B cell (primary cell): Measurements from ENCODE around the gene MRPL34. TPM values are rescaled to one million over a fixed set of nuclear protein-coding genes. Genes with fewer than 3 reads are reported as not detected.

Source experiments
- ATAC-seq: fragments of 200-7000 bp; cut with Tn5 transposase; one replicate; pipeline ENCODE4 v1.10.0; 2021; ENCODE audit warnings: low read depth, mild to moderate bottlenecking, moderate number of reproducible peaks, moderate library complexity
- CTCF ChIA-PET: fragments of 350-600 bp; sonication (Branson Sonifier 250); formaldehyde crosslinking; loops from one replicate; lab custom pipeline; 2021; ENCODE audit warnings: antibody characterized with exemption, inconsistent platforms; lab: Charles Lee
- POLR2A ChIA-PET: fragments of 350-600 bp; sonication (Branson Sonifier 250); formaldehyde crosslinking; loops from one replicate; lab custom pipeline; 2021; ENCODE audit warnings: antibody characterized with exemption; lab: Charles Lee
- DNase-seq: peaks from one replicate; pipeline ENCODE4 v3.0.0; 2013
- H2AFZ ChIP-seq: 2 replicates; pipeline ENCODE4 v1.6.1; 2012; ENCODE audit warnings: mild to moderate bottlenecking, low read depth, low read length; ENCODE audit not compliant: insufficient read depth, poor library complexity, severe bottlenecking
- H3K27ac ChIP-seq, 2 donors: 1 replicate in 1 of 2; 2 replicates in 1 of 2; pipeline ENCODE4 v1.5.1; 2012 to 2013; ENCODE audit warnings: low read length in 2 of 2, mild to moderate bottlenecking in 2 of 2, moderate library complexity in 1 of 2
- H3K27me3 ChIP-seq, 4 experiments: fragments of 200-600 bp in 1 of 4; sonication (generic) in 1 of 4; replicated peaks in 1 of 4; 1 replicate in 2 of 4; 2 replicates in 2 of 4; pipeline versions ENCODE4 v1.6.1 to v1.7.0; 2013 to 2016; ENCODE audit warnings: low read length in 3 of 4, mild to moderate bottlenecking in 2 of 4, mixed read lengths in 1 of 4, moderate library complexity in 1 of 4; ENCODE audit not compliant: insufficient read depth in 4 of 4, control insufficient read depth in 3 of 4; ENCODE audit errors: control extremely low read depth in 1 of 4
- H3K36me3 ChIP-seq, 2 experiments: replicated peaks in 1 of 2; 1 replicate in 1 of 2; 2 replicates in 1 of 2; pipeline versions ENCODE4 v1.6.1 to v1.7.1; 2013; ENCODE audit warnings: low read length in 1 of 2; ENCODE audit not compliant: insufficient read depth in 2 of 2, control insufficient read depth in 1 of 2; ENCODE audit errors: control extremely low read depth in 1 of 2, extremely low read depth in 1 of 2
- H3K4me1 ChIP-seq, 2 donors: fragments of 200-600 bp in 1 of 2; sonication (generic) in 1 of 2; 1 replicate in 1 of 2; 2 replicates in 1 of 2; pipeline versions ENCODE4 v1.5.1 to v1.6.1; 2013 to 2017; ENCODE audit warnings: low read length in 2 of 2; ENCODE audit not compliant: control insufficient read depth in 2 of 2, insufficient read depth in 2 of 2
- H3K4me2 ChIP-seq: replicated peaks from 2 replicates; pipeline ENCODE3; 2012; ENCODE audit warnings: mild to moderate bottlenecking, low read depth, low read length; ENCODE audit not compliant: poor library complexity, severe bottlenecking
- H3K4me3 ChIP-seq, 5 experiments: fragments of 200-600 bp in 1 of 5; sonication (generic) in 1 of 5; 1 replicate in 3 of 5; 2 replicates in 2 of 5; pipeline versions ENCODE4 v1.5.1 to v1.7.0; 2011 to 2016; ENCODE audit warnings: low read length in 4 of 5, mild to moderate bottlenecking in 4 of 5, low read depth in 2 of 5, control low read depth in 1 of 5, moderate library complexity in 1 of 5; ENCODE audit not compliant: insufficient read depth in 1 of 5; ENCODE audit errors: control extremely low read depth in 1 of 5, extremely low read depth in 1 of 5
- H3K79me2 ChIP-seq: fragments of 200-600 bp; sonication (generic); one replicate; pipeline ENCODE4 v1.6.0; 2016; ENCODE audit warnings: low read length; ENCODE audit not compliant: control insufficient read depth, insufficient read depth
- H3K9ac ChIP-seq: fragments of 200-600 bp; sonication (generic); 2 replicates; pipeline ENCODE4 v1.6.1; 2017; ENCODE audit warnings: mild to moderate bottlenecking, low read length, moderate library complexity
- H3K9me3 ChIP-seq, 3 donors: one replicate each; pipeline versions ENCODE4 v1.6.1 to v1.7.1; 2013; ENCODE audit warnings: low read length in 2 of 3; ENCODE audit not compliant: control insufficient read depth in 2 of 3, insufficient read depth in 1 of 3; ENCODE audit errors: control extremely low read depth in 1 of 3
- H4K20me1 ChIP-seq: 2 replicates; pipeline ENCODE4 v1.6.0; 2012; ENCODE audit warnings: mild to moderate bottlenecking, low read length; ENCODE audit not compliant: insufficient read depth, control insufficient read depth, poor library complexity, severe bottlenecking
- H3K27ac Mint-ChIP-seq: one replicate; pipeline ENCODE4 v1.8.0; 2021; ENCODE audit warnings: mixed read lengths
- H3K27me3 Mint-ChIP-seq: one replicate; pipeline ENCODE4 v1.8.0; 2021; ENCODE audit warnings: mixed read lengths
- H3K4me1 Mint-ChIP-seq: one replicate; pipeline ENCODE4 v1.8.0; 2021; ENCODE audit warnings: mixed read lengths
- H3K4me3 Mint-ChIP-seq: one replicate; pipeline ENCODE4 v1.8.0; 2021; ENCODE audit warnings: mixed read lengths
- H3K9me3 Mint-ChIP-seq: one replicate; pipeline ENCODE4 v1.8.0; 2022; ENCODE audit warnings: mixed read lengths; ENCODE audit not compliant: insufficient read depth
- CTCF ChIP-seq: fragments of 200-600 bp; IDR thresholded peaks from one replicate; pipeline ENCODE4 v1.8.0; 2022; ENCODE audit warnings: antibody characterized with exemption, mild to moderate bottlenecking
- EZH2 ChIP-seq: IDR thresholded peaks from 2 replicates; pipeline ENCODE4 v1.6.1; 2012; ENCODE audit warnings: borderline replicate concordance, low read depth, mild to moderate bottlenecking, moderate library complexity, low read length; ENCODE audit not compliant: insufficient read depth, poor library complexity, severe bottlenecking
- WGBS: methylation state at CpG from one replicate; pipeline ENCODE4 v1.1.5; 2013; ENCODE audit warnings: missing lambda C conversion rate; ENCODE audit not compliant: insufficient coverage; 5-methylcytosine and 5-hydroxymethylcytosine counted together
- intact Hi-C: fragments of 100-400 bp; cut with micrococcal nuclease; formaldehyde crosslinking; loops from one replicate; pipeline ENCODE4 v1.10.0; 2022
- polyA plus RNA-seq: library from polyadenylated mRNA; depleted of rRNA; stranded (reverse); fragments of >200 nt; gene quantifications from 2 replicates; pipeline ENCODE4 v1.2.3, GENCODE V29; 2012
- total RNA-seq, 2 donors: library from RNA; stranded (reverse); fragments of 120-200 nt in 1 of 2; gene quantifications; 1 replicate in 1 of 2; 2 replicates in 1 of 2; pipeline versions ENCODE4 v1.2.3 to v1.2.4, GENCODE V29; 2013 to 2022

Gene MRPL34
- total and polyA plus RNA-seq, 2 donors (not counting 1 experiment from before 2014, with no cell fraction given) = 16.5 to 45.7 TPM

- no peaks in the 10 kb centered on the region for H4K20me1 ChIP-seq
- WGBS = 70% methylated on average over 48 of the region's 51 CpGs
- peaks cover 6% of the 10 kb centered on the region for H3K27me3 Mint-ChIP-seq
- H3K4me1 Mint-ChIP-seq = peaks cover 23% of the 10 kb centered on the region
- H3K4me1 ChIP-seq = peaks cover 19 to 21% of the 10 kb centered on the region in 2 donors
- H3K4me2 ChIP-seq = peak overlapping the region; percentile 97
- H2AFZ ChIP-seq = peak overlapping the region; percentile 90
- TF ChIP-seq CTCF (no peak), EZH2 (no peak)
- H3K79me2 ChIP-seq = no peaks in the 10 kb centered on the region
- DNase-seq = peak; percentile 28
- ATAC-seq = no peak
- peaks cover 0 to 10% (median 0%) of the 10 kb centered on the region in 3 donors for H3K9me3 ChIP-seq
- no peak overlapping the region for H3K27ac Mint-ChIP-seq
- H3K36me3 ChIP-seq = no peaks in the 10 kb centered on the region
- ChIA-PET POLR2A (interaction anchor here (1.0 kb wide), 1 partner anchor 24 kb away, joined by 8 read pairs; the partner anchor contains the start of gene MRPL34), CTCF (interaction anchor here (1.3 kb wide), 1 partner anchor 42 kb away, joined by 3 read pairs; no protein-coding TSS in a partner anchor)
- peak overlapping the region in 3 of 5 experiments; percentile 64 to 70 (median 66) for H3K4me3 ChIP-seq
- H3K27ac ChIP-seq = no peak overlapping the region
- intact Hi-C loops = no loop called here
- H3K9me3 Mint-ChIP-seq = no peaks in the 10 kb centered on the region
- H3K9ac ChIP-seq = peak overlapping the region; percentile 65
- H3K4me3 Mint-ChIP-seq = peak overlapping the region; percentile 60
- H3K27me3 ChIP-seq = peaks cover 0 to 25% (median 1%) of the 10 kb centered on the region in 4 experiments
These were observed 23.9 kb downstream of the MRPL34 start for GRCh38 chr19:17329366-17330261.
